B cell (primary cell): ENCODE data around the gene GASK1A.

Source experiments
- CTCF ChIP-seq: fragments of 200-600 bp; IDR thresholded peaks from one replicate; pipeline ENCODE4 v1.8.0; 2022; ENCODE audit warnings: antibody characterized with exemption, mild to moderate bottlenecking
- EZH2 ChIP-seq: IDR thresholded peaks from 2 replicates; pipeline ENCODE4 v1.6.1; 2012; ENCODE audit warnings: borderline replicate concordance, low read depth, mild to moderate bottlenecking, moderate library complexity, low read length; ENCODE audit not compliant: insufficient read depth, poor library complexity, severe bottlenecking

- TF ChIP-seq CTCF (no peak), EZH2 (no peak)
Measured at GRCh38 chr3:43055806-43056770, 77.0 kb downstream of the GASK1A start.
